A204.1 (cell line): ENCODE results near the gene RHOB.
"Not testable (repeated sequence)": the region's sequence is repeated elsewhere in the genome, so short reads cannot be mapped to it uniquely, and the experiment has no call there.

ENCODE experiments used
- FAIRE-seq: peaks from 2 replicates; lab custom pipeline; 2012; peaks lifted over from hg19 to GRCh38; lab: Jason Lieb, UNC

RHOB gene

GRCh38 chr2:20454036-20454981 lies 7.4 kb downstream of the RHOB start:
- FAIRE-seq: no peak

GRCh38 chr2:20455076-20455587 lies 8.3 kb downstream of the RHOB start:
- no peak for FAIRE-seq

GRCh38 chr2:20456116-20456571 lies 9.3 kb downstream of the RHOB start:
- FAIRE-seq: no peak

GRCh38 chr2:20456636-20457426 lies 10.0 kb downstream of the RHOB start:
- no peak for FAIRE-seq

- FAIRE-seq: no peak
Measured at GRCh38 chr2:20457661-20458630, 11.1 kb downstream of the RHOB start.

GRCh38 chr2:20458737-20459484 lies 12.0 kb downstream of the RHOB start:
- FAIRE-seq: not testable (repeated sequence)

- no peak for FAIRE-seq
Measured at GRCh38 chr2:20465716-20466394, 19.0 kb downstream of the RHOB start.

- FAIRE-seq: no peak
Measured at GRCh38 chr2:20467789-20468548, 21.1 kb downstream of the RHOB start.

GRCh38 chr2:20468549-20469500 lies 22.0 kb downstream of the RHOB start:
- FAIRE-seq: no peak

- no peak for FAIRE-seq
Measured at GRCh38 chr2:20469595-20469994, 22.7 kb downstream of the RHOB start.

- no peak for FAIRE-seq
Measured at GRCh38 chr2:20470211-20470610, 23.3 kb downstream of the RHOB start.

- no peak for FAIRE-seq
Measured at GRCh38 chr2:20471148-20471547, 24.3 kb downstream of the RHOB start.

GRCh38 chr2:20471902-20472559 lies 25.2 kb downstream of the RHOB start:
- no peak for FAIRE-seq

- FAIRE-seq: no peak
Measured at GRCh38 chr2:20472569-20472968, 25.7 kb downstream of the RHOB start.

- no peak for FAIRE-seq
Measured at GRCh38 chr2:20473128-20473527, 26.3 kb downstream of the RHOB start.

GRCh38 chr2:20474757-20475566 lies 28.1 kb downstream of the RHOB start:
- no peak for FAIRE-seq

- FAIRE-seq: no peak
Measured at GRCh38 chr2:20475567-20475952, 28.7 kb downstream of the RHOB start.
